IMR-90 (cell line): ENCODE measurements around the gene HPRT1.

Experiments
- CHD1 ChIP-seq: IDR thresholded peaks from 2 replicates; pipeline ENCODE4 v1.6.1; 2012; ENCODE audit warnings: low read depth, low read length, improper control_type of control experiment
- CTCF ChIP-seq: conservative IDR thresholded peaks from 2 replicates; pipeline ENCODE4 v1.5.1; 2012; ENCODE audit warnings: mild to moderate bottlenecking, low read depth, low read length, improper control_type of control experiment
- MAZ ChIP-seq: IDR thresholded peaks from 2 replicates; pipeline ENCODE4 v1.6.1; 2012; ENCODE audit warnings: low read depth, mild to moderate bottlenecking, low read length, improper control_type of control experiment, moderate library complexity, borderline replicate concordance
- POLR2A ChIP-seq: IDR thresholded peaks from 2 replicates; pipeline ENCODE4 v1.6.1; 2012; ENCODE audit warnings: mild to moderate bottlenecking, low read depth, low read length
- SMC3 ChIP-seq: fragments of 150-350 bp; IDR thresholded peaks from 2 replicates; pipeline ENCODE4 v1.6.1; 2016; ENCODE audit warnings: low read depth, mild to moderate bottlenecking, antibody characterized with exemption, low read length, moderate library complexity
- USF2 ChIP-seq: fragments of 150-350 bp; IDR thresholded peaks from 2 replicates; pipeline ENCODE4 v1.6.1; 2017; ENCODE audit warnings: mild to moderate bottlenecking, antibody characterized with exemption, low read length, low read depth

DNA sequence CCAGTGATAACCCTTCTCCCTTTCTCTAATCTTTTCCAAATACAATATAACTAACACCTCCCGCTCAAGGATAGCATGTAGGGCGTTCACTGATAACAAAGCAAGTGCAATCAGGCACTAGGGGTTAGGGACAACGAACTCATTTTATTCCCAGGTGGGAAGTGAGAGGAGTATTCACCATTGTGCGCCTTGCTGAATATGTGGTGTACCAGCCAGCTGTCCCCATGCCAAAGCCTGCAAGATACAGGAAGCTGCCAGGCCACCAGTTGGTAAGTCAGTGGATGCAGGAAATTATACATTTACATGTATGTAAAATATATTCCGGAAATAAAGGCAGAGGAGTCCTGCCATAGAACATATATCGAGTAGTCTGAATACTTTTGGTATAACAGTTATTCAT, 6.3 kb upstream of the HPRT1 start:
- TF ChIP-seq CTCF (no peak), POLR2A (no peak), SMC3 (no peak), CHD1 (no peak), USF2 (no peak), MAZ (no peak)
